Measurements from ENCODE around the gene EML4.
"Not testable (repeated sequence)": the region's sequence is repeated elsewhere in the genome, so short reads cannot be mapped to it uniquely, and the experiment has no call there.

The EML4 gene

GRCh38 chr2:42267530-42267929 lies 98.4 kb downstream of the EML4 start:
- H3K4me3 ChIP-seq (ENCODE audit: low read depth, low read length) = no peak overlapping the region
- 0 out of 2 replicates have a peak, but pooled peaks cover 4% of the 10 kb centered on the region for H3K4me1 ChIP-seq (ENCODE audit: control insufficient read depth, insufficient read depth, low read length)
- no peaks in the 10 kb centered on the region for H3K9me3 ChIP-seq (ENCODE audit: control insufficient read depth, insufficient read depth, low read length)
- no peaks in the 10 kb centered on the region for H3K27me3 ChIP-seq (ENCODE audit: control insufficient read depth, insufficient read depth, low read length)
- no peak overlapping the region for H3K9ac ChIP-seq (ENCODE audit: low read depth, low read length)
- no peak overlapping the region for H3K27ac ChIP-seq (ENCODE audit: low read depth, low read length)
- no peaks in the 10 kb centered on the region for H3K36me3 ChIP-seq (ENCODE audit: control insufficient read depth, insufficient read depth, low read length)

- no peaks in the 10 kb centered on the region for H3K27me3 ChIP-seq (ENCODE audit: control insufficient read depth, insufficient read depth, low read length)
- no peak overlapping the region for H3K27ac ChIP-seq (ENCODE audit: low read depth, low read length)
- no peak overlapping the region for H3K4me3 ChIP-seq (ENCODE audit: low read depth, low read length)
- H3K36me3 ChIP-seq (ENCODE audit: control insufficient read depth, insufficient read depth, low read length) = no peaks in the 10 kb centered on the region
- H3K4me1 ChIP-seq (ENCODE audit: control insufficient read depth, insufficient read depth, low read length) = 0 out of 2 replicates have a peak, but pooled peaks cover 4% of the 10 kb centered on the region
- no peaks in the 10 kb centered on the region for H3K9me3 ChIP-seq (ENCODE audit: control insufficient read depth, insufficient read depth, low read length)
- H3K9ac ChIP-seq (ENCODE audit: low read depth, low read length) = no peak overlapping the region
Observed at GRCh38 chr2:42268528-42269151, 99.5 kb downstream of the EML4 start.

DNA sequence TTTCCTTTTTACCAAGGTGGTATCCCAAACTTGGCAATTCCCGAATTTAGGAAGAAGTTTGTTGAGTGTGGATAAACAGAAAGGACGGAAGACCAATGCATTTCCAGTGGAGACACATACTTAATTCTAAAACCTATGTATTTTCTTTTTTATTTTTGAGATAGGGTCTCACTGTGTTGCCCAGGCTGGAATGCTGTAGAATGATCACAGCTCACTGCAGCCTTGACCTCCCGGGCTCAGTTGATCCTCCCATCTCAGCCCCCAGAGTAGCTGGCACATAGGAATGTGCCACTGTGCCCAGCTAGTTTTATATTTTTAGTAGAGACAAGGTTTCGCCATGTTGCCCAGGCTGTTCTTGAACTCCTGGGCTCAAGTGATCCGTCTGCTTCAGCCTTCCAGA lies 101.6 kb downstream of the EML4 start:
- Histone ChIP-seq H3K9me3 (ENCODE audit: control insufficient read depth, insufficient read depth, low read length) (no peaks in the 10 kb centered on the region), H3K4me3 (ENCODE audit: low read depth, low read length) (no peak overlapping the region)

GRCh38 chr2:42271246-42271645 lies 102.1 kb downstream of the EML4 start:
- H3K9me3 ChIP-seq (ENCODE audit: control insufficient read depth, insufficient read depth, low read length); H3K27me3 ChIP-seq (ENCODE audit: control insufficient read depth, insufficient read depth, low read length); H3K36me3 ChIP-seq (ENCODE audit: control insufficient read depth, insufficient read depth, low read length); H3K4me3 ChIP-seq (ENCODE audit: low read depth, low read length); H3K4me1 ChIP-seq (ENCODE audit: control insufficient read depth, insufficient read depth, low read length); H3K27ac ChIP-seq (ENCODE audit: low read depth, low read length); H3K9ac ChIP-seq (ENCODE audit: low read depth, low read length): not testable (repeated sequence)

More for the DNA sequence above, 101.6 kb downstream of the EML4 start:
- no peaks in the 10 kb centered on the region for H3K27me3 ChIP-seq (ENCODE audit: control insufficient read depth, insufficient read depth, low read length)
- peaks cover 4% of the 10 kb centered on the region; the same call in 1 of the 2 replicates for H3K36me3 ChIP-seq (ENCODE audit: control insufficient read depth, insufficient read depth, low read length)
- H3K9ac ChIP-seq (ENCODE audit: low read depth, low read length) = no peak overlapping the region
- no peaks in the 10 kb centered on the region for H3K4me1 ChIP-seq (ENCODE audit: control insufficient read depth, insufficient read depth, low read length)
- H3K27ac ChIP-seq (ENCODE audit: low read depth, low read length) = no peak overlapping the region

DNA sequence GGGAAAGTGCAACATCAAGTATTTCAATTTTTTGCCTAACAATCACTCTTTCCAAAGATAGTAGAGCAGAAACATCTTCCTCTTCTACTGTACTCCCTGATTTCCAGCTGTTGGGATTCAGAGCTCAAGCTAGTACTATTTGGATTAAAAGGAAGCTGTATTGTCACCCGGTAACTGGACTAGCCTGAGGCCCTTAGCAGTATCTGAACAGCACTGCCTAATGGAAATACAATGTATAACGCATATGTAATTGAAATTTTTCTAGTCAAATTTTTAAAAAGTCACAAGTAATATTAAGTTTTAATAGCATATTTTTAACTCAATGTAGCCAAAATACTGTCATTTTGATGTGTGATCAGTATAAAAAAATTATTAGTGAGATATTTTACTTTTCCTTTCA lies 105.7 kb downstream of the EML4 start:
- peaks cover 7% of the 10 kb centered on the region; the same call in 1 of the 2 replicates for H3K36me3 ChIP-seq (ENCODE audit: control insufficient read depth, insufficient read depth, low read length)
- no peaks in the 10 kb centered on the region for H3K27me3 ChIP-seq (ENCODE audit: control insufficient read depth, insufficient read depth, low read length)
- H3K9me3 ChIP-seq (ENCODE audit: control insufficient read depth, insufficient read depth, low read length) = no peaks in the 10 kb centered on the region
- no peak overlapping the region for H3K4me3 ChIP-seq (ENCODE audit: low read depth, low read length)
- no peaks in the 10 kb centered on the region for H3K4me1 ChIP-seq (ENCODE audit: control insufficient read depth, insufficient read depth, low read length)
- no peak overlapping the region for H3K27ac ChIP-seq (ENCODE audit: low read depth, low read length)
- H3K9ac ChIP-seq (ENCODE audit: low read depth, low read length) = no peak overlapping the region

DNA sequence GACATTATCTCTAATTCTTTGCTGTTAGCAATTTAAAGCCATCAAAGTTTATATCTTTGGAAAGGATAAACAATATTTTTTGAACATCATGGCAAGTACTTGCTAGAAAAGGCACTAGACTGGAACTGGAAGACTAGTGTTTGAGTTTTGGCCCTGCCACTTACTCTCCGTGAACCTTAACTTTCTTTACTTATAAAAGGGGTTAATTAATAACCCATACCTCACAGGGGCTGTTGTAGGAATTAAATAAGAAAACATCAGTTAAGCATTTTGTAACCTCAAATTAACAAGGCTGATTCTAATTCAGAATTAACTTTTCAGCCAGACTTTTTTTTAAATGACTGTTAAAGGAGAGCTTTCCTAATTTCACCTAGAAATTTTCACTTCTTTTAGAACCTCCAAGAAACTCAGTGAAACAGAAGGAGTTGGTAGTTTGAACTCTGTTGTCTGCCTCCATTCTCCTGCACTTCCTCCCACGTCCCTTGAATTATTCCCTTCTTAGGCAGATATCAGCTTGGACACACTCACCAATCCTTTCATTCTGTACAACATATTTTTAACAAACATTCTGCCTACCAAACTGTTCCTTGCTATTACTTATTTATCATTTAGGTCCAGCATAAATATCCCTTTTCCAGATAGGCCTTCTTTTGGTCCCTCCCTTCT lies 112.4 kb downstream of the EML4 start:
- Histone ChIP-seq H3K27me3 (ENCODE audit: control insufficient read depth, insufficient read depth, low read length) (no peaks in the 10 kb centered on the region), H3K9ac (ENCODE audit: low read depth, low read length) (no peak overlapping the region), H3K9me3 (ENCODE audit: control insufficient read depth, insufficient read depth, low read length) (no peaks in the 10 kb centered on the region), H3K4me3 (ENCODE audit: low read depth, low read length) (no peak overlapping the region), H3K36me3 (ENCODE audit: control insufficient read depth, insufficient read depth, low read length) (peaks cover 47% of the 10 kb centered on the region), H3K4me1 (ENCODE audit: control insufficient read depth, insufficient read depth, low read length) (no peaks in the 10 kb centered on the region), H3K27ac (ENCODE audit: low read depth, low read length) (no peak overlapping the region)

GRCh38 chr2:42284019-42284418 lies 114.9 kb downstream of the EML4 start:
- no peaks in the 10 kb centered on the region for H3K9me3 ChIP-seq (ENCODE audit: control insufficient read depth, insufficient read depth, low read length)
- no peak overlapping the region for H3K4me3 ChIP-seq (ENCODE audit: low read depth, low read length)
- H3K4me1 ChIP-seq (ENCODE audit: control insufficient read depth, insufficient read depth, low read length) = no peaks in the 10 kb centered on the region
- H3K27ac ChIP-seq (ENCODE audit: low read depth, low read length) = no peak overlapping the region
- no peaks in the 10 kb centered on the region for H3K27me3 ChIP-seq (ENCODE audit: control insufficient read depth, insufficient read depth, low read length)
- H3K36me3 ChIP-seq (ENCODE audit: control insufficient read depth, insufficient read depth, low read length) = peaks cover 68% of the 10 kb centered on the region
- H3K9ac ChIP-seq (ENCODE audit: low read depth, low read length) = no peak overlapping the region

- Histone ChIP-seq H3K27me3 (ENCODE audit: control insufficient read depth, insufficient read depth, low read length) (no peaks in the 10 kb centered on the region), H3K9me3 (ENCODE audit: control insufficient read depth, insufficient read depth, low read length) (no peaks in the 10 kb centered on the region), H3K9ac (ENCODE audit: low read depth, low read length) (no peak overlapping the region), H3K27ac (ENCODE audit: low read depth, low read length) (no peak overlapping the region), H3K36me3 (ENCODE audit: control insufficient read depth, insufficient read depth, low read length) (peaks cover 69% of the 10 kb centered on the region), H3K4me1 (ENCODE audit: control insufficient read depth, insufficient read depth, low read length) (no peaks in the 10 kb centered on the region), H3K4me3 (ENCODE audit: low read depth, low read length) (no peak overlapping the region)
Observed at GRCh38 chr2:42286268-42286946, 117.3 kb downstream of the EML4 start.

DNA sequence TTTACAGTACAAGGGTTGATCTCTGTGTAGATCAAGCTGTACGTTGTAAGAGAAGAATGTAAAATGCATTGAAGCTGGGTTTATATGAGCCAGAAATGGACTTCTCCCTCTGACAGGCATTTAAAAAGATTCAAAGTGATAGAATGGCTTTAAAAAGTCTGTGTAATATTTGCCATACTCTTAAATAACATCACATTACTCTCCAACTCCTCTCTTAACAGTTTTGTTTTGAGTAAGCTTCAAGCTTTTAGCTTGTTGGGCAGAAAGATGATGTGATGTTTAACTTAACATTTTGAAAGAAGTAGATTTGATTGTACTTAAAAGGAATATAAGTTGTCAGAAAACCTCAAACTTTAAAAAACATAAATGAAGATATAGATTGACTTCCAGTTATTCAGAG lies 119.7 kb downstream of the EML4 start:
- no peaks in the 10 kb centered on the region for H3K4me1 ChIP-seq (ENCODE audit: control insufficient read depth, insufficient read depth, low read length)
- H3K9ac ChIP-seq (ENCODE audit: low read depth, low read length) = no peak overlapping the region
- H3K4me3 ChIP-seq (ENCODE audit: low read depth, low read length) = no peak overlapping the region
- no peak overlapping the region for H3K27ac ChIP-seq (ENCODE audit: low read depth, low read length)
- peaks cover 55% of the 10 kb centered on the region for H3K36me3 ChIP-seq (ENCODE audit: control insufficient read depth, insufficient read depth, low read length)
- no peaks in the 10 kb centered on the region for H3K9me3 ChIP-seq (ENCODE audit: control insufficient read depth, insufficient read depth, low read length)
- no peaks in the 10 kb centered on the region for H3K27me3 ChIP-seq (ENCODE audit: control insufficient read depth, insufficient read depth, low read length)

- H3K4me1 ChIP-seq (ENCODE audit: control insufficient read depth, insufficient read depth, low read length) = no peaks in the 10 kb centered on the region
- H3K27ac ChIP-seq (ENCODE audit: low read depth, low read length) = no peak overlapping the region
- H3K9me3 ChIP-seq (ENCODE audit: control insufficient read depth, insufficient read depth, low read length) = no peaks in the 10 kb centered on the region
- H3K9ac ChIP-seq (ENCODE audit: low read depth, low read length) = no peak overlapping the region
- H3K36me3 ChIP-seq (ENCODE audit: control insufficient read depth, insufficient read depth, low read length) = peaks cover 55% of the 10 kb centered on the region
- no peak overlapping the region for H3K4me3 ChIP-seq (ENCODE audit: low read depth, low read length)
- no peaks in the 10 kb centered on the region for H3K27me3 ChIP-seq (ENCODE audit: control insufficient read depth, insufficient read depth, low read length)
Observed at GRCh38 chr2:42289222-42289621, 120.1 kb downstream of the EML4 start.

DNA sequence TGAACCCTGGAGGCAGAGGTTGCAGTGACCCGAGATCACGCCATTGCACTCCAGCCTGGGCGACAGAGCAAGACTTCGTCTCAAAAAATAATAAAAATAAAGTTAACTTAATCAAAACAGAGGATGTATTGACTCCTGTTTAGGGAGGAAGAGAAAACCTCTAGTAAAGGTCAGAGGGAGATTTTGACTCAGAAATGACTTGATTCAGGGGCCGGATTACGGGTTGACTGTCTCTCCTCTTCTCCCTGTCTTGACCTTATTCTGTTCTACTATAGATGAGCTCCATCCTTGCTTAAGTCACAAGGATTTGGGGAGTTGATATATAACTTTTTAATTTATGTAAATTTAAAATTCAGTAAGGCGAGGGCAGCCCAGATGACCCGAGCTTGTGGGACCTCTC lies 120.9 kb downstream of the EML4 start:
- no peak overlapping the region for H3K9ac ChIP-seq (ENCODE audit: low read depth, low read length)
- H3K36me3 ChIP-seq (ENCODE audit: control insufficient read depth, insufficient read depth, low read length) = peaks cover 56% of the 10 kb centered on the region

More for the DNA sequence above, 120.9 kb downstream of the EML4 start:
- Histone ChIP-seq H3K27ac (ENCODE audit: low read depth, low read length) (no peak overlapping the region), H3K9me3 (ENCODE audit: control insufficient read depth, insufficient read depth, low read length) (no peaks in the 10 kb centered on the region), H3K4me3 (ENCODE audit: low read depth, low read length) (no peak overlapping the region), H3K27me3 (ENCODE audit: control insufficient read depth, insufficient read depth, low read length) (no peaks in the 10 kb centered on the region), H3K4me1 (ENCODE audit: control insufficient read depth, insufficient read depth, low read length) (no peaks in the 10 kb centered on the region)

Measured in HUES48 (cell line).